ENCODE data around the gene LRRK2.

DNA sequence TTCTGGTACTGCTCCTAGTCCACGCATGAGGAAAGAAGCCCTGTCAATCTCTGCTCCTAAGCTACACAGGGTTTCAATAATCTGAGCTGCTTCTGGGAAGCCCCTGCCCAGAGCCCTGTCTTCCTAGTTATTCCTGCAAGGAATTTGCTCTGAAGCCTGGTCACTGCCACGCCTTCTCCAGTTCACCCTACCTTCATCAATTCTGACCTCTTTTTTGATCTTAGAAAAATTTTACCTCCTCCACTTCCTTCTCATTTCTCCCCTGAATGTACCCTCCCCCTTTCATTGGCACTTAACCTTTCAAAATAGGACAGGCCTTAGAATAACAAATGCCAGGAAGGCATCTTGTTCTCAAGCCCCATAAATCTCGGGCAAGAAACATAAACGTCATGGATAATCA is 14.9 kb upstream of the LRRK2 start:
- no peak for TF ChIP-seq POLR2AphosphoS5 (IDR thresholded peaks at IDR 0.05)
- TF ChIP-seq, protein P1, sequence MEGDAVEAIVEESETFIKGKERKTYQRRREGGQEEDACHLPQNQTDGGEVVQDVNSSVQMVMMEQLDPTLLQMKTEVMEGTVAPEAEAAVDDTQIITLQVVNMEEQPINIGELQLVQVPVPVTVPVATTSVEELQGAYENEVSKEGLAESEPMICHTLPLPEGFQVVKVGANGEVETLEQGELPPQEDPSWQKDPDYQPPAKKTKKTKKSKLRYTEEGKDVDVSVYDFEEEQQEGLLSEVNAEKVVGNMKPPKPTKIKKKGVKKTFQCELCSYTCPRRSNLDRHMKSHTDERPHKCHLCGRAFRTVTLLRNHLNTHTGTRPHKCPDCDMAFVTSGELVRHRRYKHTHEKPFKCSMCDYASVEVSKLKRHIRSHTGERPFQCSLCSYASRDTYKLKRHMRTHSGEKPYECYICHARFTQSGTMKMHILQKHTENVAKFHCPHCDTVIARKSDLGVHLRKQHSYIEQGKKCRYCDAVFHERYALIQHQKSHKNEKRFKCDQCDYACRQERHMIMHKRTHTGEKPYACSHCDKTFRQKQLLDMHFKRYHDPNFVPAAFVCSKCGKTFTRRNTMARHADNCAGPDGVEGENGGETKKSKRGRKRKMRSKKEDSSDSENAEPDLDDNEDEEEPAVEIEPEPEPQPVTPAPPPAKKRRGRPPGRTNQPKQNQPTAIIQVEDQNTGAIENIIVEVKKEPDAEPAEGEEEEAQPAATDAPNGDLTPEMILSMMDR (IDR thresholded peaks at IDR 0.05) = no peak

All from prostate gland (tissue), 2 donors.